Measurements from ENCODE around the gene C3orf38.
A peak's percentile ranks its signal among the peaks of the same experiment; 100 is the strongest.
"Not testable (repeated sequence)": the region's sequence is repeated elsewhere in the genome, so short reads cannot be mapped to it uniquely, and the experiment has no call there.

C3orf38 gene

DNA sequence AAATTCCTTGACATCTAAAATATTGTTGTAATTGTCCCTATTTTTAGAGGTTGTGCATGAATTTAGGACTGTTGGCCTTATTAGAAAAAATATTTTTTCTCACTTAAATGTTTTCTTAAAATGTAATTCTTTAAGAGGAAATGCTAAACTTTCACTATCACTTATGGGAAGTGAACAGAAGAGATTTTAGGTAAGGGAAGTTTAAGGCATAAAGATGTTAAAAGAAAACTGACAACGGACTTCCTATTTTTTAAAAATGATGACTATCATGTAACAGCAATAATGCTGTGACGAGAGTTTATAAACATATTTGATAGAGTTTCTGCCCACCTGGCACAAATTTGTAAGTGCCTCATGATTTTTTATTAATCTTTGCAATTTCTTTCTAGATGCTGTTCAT lies 3.1 kb downstream of the C3orf38 start:
- DNase-seq (ENCODE audit: low read depth in 2 of 3, low spot score in 1 of 3), result no peak

DNA sequence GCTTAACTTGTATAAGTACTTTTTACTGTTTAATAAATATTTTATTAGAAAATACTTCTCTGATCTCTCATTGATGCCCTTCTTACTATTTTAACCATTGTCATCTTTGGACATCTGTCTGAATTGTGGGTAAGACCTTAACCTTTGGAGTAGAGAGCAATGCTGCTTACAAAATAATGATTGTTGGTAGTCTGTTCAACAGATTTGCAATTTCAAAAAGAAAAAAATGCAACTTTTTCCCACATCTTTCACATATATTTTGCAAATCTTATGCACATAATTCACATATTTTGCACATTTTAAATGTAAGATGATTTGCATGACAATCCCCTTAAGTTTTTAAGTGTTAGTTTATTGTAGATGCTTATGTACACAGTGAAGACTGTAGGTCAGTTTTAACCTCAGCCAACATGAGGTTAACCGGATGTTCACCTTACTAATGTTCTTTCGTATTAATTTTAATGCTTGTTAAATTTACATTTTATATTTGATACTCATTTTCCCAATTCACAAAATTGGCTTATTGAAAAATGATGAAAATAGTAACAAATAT lies 16.7 kb downstream of the C3orf38 start:
- no peak for DNase-seq (ENCODE audit: low read depth in 2 of 3, low spot score in 1 of 3)

- DNase-seq (ENCODE audit: low read depth in 2 of 3, low spot score in 1 of 3), result no peak
Measured at GRCh38 chr3:88167173-88167572, 17.4 kb downstream of the C3orf38 start.

DNA sequence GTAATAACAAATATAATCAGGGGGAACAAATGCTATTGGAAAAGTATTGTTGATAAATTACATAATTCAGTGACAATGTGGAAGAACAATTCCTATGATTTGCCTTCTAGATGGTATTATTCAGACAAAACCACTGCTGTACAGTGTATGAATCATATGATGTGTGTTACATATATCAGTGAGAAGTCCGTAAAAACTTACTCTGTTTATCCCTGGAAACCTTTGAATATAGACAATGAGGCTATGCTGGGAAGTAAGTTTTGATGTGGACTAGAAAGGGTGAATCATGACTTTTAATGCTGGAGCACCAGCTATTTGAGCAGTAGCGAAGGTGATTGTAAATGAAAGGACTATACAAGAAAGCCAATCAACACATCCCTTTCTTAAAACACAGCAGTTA lies 17.9 kb downstream of the C3orf38 start:
- DNase-seq (ENCODE audit: low read depth in 2 of 3, low spot score in 1 of 3), result no peak

GRCh38 chr3:88168171-88168570 lies 18.4 kb downstream of the C3orf38 start:
- DNase-seq (ENCODE audit: low read depth in 2 of 3, low spot score in 1 of 3), result no peak

DNA sequence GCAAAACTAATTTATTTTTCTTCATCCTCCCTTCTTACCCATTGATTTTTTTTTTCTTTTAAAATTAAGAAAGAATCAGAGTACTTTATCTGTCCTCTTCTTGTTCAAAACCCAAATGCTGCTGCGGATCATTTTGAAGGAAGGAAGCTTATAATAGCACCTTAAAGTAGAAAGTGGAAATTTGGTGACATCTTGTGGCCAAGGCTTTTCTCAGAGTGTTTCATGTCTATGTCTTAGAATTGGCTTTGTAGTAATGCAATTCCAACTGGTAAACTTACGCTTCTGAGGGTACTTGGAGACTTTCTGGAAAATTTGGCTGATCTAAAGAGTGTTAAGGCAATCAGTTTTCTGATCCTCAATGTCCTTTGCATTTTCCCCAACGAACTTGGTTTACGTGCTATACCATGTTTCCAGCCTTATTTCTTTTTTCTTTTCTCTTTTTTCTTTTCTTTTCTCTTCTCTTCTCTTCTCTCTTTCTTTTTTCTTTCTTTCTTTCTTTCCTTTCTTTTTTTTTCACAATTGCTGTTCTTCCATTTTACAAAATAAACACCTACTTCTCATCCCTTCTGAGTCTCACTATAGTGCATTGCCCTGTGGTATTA lies 30.7 kb downstream of the C3orf38 start:
- peak in 1 of 3 donors; percentile 23 for DNase-seq (ENCODE audit: low read depth in 2 of 3, low spot score in 1 of 3)

GRCh38 chr3:88182165-88182918 lies 32.6 kb downstream of the C3orf38 start:
- not testable (repeated sequence) for DNase-seq (ENCODE audit: low read depth in 2 of 3, low spot score in 1 of 3)

DNA sequence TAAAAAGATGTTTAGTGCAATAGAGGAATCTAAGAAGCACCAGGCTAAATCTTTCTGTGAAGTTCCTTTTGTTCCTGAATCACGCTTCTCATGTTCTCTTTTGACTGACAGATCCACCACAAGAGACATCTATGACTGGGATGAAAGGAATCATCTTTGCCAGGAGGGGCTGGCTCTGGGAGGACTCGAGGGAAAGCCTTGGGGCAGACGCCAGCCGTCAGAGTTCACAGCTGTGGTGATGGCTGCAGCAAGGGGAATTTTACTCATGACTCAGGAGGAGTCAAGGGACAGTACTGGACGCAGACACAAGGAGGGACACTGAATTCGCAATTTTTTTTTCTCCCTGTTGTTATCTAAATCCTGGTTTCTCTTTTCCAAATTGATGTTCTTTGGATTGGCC lies 38.7 kb downstream of the C3orf38 start:
- DNase-seq (ENCODE audit: low read depth in 2 of 3, low spot score in 1 of 3), result no peak

GRCh38 chr3:88189361-88189810 lies 39.6 kb downstream of the C3orf38 start:
- no peak for DNase-seq (ENCODE audit: low read depth in 2 of 3, low spot score in 1 of 3)

DNA sequence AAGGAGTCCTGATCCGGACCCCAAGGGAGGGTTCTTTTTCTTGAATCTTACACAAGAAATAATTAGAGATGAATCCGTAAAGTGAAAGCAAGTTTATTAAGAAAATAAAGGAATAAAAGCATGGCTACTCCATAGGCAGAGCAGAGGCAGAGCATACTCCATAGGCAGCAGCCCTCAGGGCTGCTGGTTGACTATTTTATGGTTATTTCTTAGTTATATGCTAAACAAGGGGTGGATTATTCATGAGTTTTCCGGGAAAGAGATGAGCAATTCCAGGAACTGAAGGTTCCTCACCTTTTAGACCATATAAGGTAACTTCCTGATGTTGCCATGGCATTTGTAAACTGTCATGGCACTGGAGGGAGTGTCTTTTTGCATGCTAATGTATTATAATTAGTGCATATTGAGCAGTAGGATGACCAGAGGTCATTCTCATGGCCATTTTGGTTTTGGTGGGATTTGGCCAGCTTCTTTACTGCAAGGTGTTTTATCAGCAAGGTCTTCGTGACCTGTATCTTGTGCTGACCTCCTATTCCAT lies 42.2 kb downstream of the C3orf38 start:
- DNase-seq (ENCODE audit: low read depth in 2 of 3, low spot score in 1 of 3), result no peak

DNA sequence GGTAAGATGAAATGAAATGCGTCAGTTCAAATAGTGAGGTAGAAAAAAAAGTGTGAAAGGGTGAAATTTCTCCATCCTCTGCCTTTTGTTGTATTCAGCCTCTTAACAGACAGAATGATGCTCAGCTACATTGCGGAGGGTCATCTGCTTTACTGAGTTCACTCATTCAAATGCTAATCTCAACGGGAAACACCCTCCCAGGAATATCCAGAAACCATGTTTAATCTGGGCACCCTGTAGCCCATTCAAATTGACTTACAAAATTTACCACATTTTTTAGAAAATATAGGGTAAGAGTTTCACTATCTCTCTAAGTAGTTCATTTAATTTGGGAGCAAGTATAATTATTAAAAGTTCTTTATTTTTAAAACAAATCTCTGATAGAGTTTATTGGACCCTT lies 42.9 kb downstream of the C3orf38 start:
- DNase-seq (ENCODE audit: low read depth in 2 of 3, low spot score in 1 of 3), result no peak

GRCh38 chr3:88195951-88196434 lies 46.2 kb downstream of the C3orf38 start:
- peak; percentile 26 to 39 (median 27) for DNase-seq (ENCODE audit: low read depth in 2 of 3, low spot score in 1 of 3)

GRCh38 chr3:88198121-88198520 lies 48.4 kb downstream of the C3orf38 start:
- no peak for DNase-seq (ENCODE audit: low read depth in 2 of 3, low spot score in 1 of 3)

GRCh38 chr3:88203642-88204055 lies 53.9 kb downstream of the C3orf38 start:
- peak; percentile 26 to 66 (median 50) for DNase-seq (ENCODE audit: low read depth in 2 of 3, low spot score in 1 of 3)

All from stimulated activated CD4-positive, alpha-beta T cell treated with anti-CD3 and anti-CD28 coated beads, Interleukin-12 subunit alpha, Interleukin-12 subunit beta, amount 100 ng/mL, for 48 hours (primary cell).